GM23248 (cell line): ENCODE data around the gene FGD2.

Experiments used
- EZH2 ChIP-seq: fragments of 200-600 bp; sonication (generic); IDR thresholded peaks from 2 replicates; pipeline ENCODE4 v1.6.1; 2018; ENCODE audit warnings: antibody characterized with exemption, mild to moderate bottlenecking; ENCODE audit not compliant: insufficient read depth, poor library complexity, severe bottlenecking
- EZH2phosphoT487 ChIP-seq: fragments of 200-600 bp; sonication (generic); IDR thresholded peaks from 2 replicates; pipeline ENCODE4 v1.6.1; 2018; ENCODE audit warnings: antibody characterized with exemption, moderate library complexity, mild to moderate bottlenecking, low read depth; ENCODE audit not compliant: insufficient read depth

DNA sequence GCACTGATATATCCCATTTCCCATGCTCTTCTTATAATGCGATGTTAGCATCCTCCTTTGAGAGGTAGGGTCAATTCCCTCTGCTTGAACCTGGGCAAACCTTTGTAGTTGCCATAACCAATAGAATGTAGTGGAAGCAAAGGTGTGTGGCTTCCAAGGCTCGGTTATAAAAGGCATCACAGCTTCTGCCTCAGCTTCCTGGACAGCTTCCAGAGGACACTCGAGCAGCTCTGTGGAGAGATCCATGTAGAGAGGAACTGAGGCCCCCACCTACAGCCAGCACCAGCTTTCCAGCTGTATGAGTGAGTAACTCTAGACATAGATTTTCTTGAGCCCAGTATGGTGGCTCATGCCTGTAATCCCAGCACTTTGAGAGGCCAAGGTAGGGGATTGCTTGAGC lies 36.7 kb downstream of the FGD2 start:
- TF ChIP-seq EZH2 (no peak), EZH2phosphoT487 (no peak)
